RWPE1 (cell line): Measurements from ENCODE around the gene VAMP5.

Experiments used
- CTCF ChIA-PET: fragments of 350-600 bp; sonication (Branson Sonifier 250); formaldehyde crosslinking; extraction: SDS; loops from one replicate; lab custom pipeline; 2021; lab: Yijun Ruan, JAX
- POLR2A ChIA-PET: fragments of 400-600 bp; formaldehyde crosslinking; extraction: SDS; loops from one replicate; lab custom pipeline; 2020; ENCODE audit warnings: antibody characterized with exemption; ENCODE audit not compliant: low non-redundant PET; lab: Yijun Ruan, JAX
- DNase-seq: peaks from one replicate; pipeline ENCODE4 v3.0.0; 2012; ENCODE audit warnings: low spot score
- H3K27ac ChIP-seq: fragments of 450-650 bp; 2 replicates; pipeline ENCODE4 v1.5.1; 2017
- TF ChIP-seq, protein P1 (sequence below): fragments of 450-650 bp; conservative IDR thresholded peaks from 2 replicates; pipeline ENCODE4 v1.5.1; 2017; ENCODE audit warnings: low read depth, mild to moderate bottlenecking

The VAMP5 gene

DNA sequence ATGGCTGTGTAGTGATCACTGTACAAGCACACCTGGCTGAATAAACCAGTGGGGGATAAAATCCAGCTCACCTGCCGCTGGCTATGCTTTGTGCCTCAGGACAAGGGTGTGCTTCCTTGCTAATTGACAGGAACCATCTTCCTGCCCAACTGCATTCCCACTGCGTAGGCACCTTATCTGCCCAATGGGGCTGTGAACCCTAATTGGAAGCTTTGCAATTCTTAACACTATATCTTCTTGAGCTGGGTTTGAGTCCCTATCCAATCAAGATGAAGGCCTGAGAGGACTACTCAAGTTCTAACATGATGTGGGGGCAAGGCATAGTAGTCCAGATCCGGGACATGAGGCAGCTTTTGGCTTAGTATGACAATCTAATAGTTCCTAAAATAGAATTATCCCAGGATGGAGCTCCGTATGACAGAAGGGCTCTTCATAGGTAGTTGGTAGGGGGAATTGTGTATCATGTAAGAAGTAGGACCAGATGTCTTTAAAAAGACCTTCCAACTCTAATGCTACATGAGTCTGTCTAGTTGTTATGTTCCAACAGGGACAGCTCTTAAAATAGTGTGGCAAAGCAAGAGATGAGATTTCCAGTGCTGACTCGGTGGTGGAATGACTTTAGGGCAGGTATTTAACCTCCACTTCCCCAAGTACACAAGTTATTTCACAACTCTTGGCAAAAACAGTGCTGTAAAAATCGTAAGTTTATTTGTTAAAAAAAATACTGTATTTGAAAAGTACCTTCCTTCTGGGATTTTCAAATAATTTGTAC is 20.5 kb downstream of the VAMP5 start:
- TF ChIP-seq, protein P1, sequence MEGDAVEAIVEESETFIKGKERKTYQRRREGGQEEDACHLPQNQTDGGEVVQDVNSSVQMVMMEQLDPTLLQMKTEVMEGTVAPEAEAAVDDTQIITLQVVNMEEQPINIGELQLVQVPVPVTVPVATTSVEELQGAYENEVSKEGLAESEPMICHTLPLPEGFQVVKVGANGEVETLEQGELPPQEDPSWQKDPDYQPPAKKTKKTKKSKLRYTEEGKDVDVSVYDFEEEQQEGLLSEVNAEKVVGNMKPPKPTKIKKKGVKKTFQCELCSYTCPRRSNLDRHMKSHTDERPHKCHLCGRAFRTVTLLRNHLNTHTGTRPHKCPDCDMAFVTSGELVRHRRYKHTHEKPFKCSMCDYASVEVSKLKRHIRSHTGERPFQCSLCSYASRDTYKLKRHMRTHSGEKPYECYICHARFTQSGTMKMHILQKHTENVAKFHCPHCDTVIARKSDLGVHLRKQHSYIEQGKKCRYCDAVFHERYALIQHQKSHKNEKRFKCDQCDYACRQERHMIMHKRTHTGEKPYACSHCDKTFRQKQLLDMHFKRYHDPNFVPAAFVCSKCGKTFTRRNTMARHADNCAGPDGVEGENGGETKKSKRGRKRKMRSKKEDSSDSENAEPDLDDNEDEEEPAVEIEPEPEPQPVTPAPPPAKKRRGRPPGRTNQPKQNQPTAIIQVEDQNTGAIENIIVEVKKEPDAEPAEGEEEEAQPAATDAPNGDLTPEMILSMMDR, result no peak
- peak; percentile 48 for DNase-seq
- H3K27ac ChIP-seq, result 0 out of 2 replicates have a peak overlapping the region, but pooled peaks have one; percentile 66
- ChIA-PET POLR2A (interaction anchor here (0.6 kb wide), 1 partner anchor 66 kb away, joined by 3 read pairs; no protein-coding TSS in a partner anchor), CTCF (interaction anchor here (0.6 to 1.3 kb wide), 3 partner anchors 10 to 53 kb away, joined by 3 to 4 read pairs (median 3); no protein-coding TSS in a partner anchor)

DNA sequence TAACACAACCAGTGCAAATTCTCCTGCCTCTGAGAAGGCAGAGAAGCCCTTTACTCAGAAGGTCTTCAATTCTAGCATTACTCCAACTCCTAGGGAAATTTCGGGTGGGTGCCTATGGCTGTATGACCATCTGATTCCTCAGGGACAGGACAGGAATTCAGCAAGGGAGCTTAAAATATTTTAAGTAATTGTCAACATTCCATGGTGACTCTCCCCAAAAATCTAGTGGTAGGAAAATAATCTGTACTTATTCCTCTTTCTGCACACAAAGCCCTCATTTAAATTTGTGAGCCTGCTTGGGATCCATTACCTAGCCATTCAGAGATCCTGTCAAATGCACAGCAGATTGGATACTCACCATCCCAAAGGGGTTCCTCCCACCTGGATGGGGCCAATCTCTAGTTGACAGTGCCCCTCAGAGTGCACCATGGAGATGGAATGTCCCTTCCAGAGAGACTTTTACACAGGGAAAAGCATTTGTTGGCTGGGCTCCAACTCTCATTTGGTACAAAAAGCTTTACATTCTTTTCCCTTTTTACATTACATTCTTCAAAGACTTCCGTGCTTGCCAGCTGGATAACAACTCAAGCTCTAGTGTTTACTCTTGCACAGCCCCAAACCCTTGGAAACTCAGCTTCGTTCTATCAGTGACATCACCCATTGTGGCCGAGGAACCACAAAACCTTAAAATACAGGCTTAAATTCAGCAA is 21.3 kb downstream of the VAMP5 start:
- ChIA-PET CTCF (interaction anchor here (1.3 kb wide), 2 partner anchors 11 to 54 kb away, joined by 3 to 4 read pairs; no protein-coding TSS in a partner anchor), POLR2A (no interaction called here)
- no peak overlapping the region for H3K27ac ChIP-seq
- DNase-seq, result no peak
- TF ChIP-seq, protein P1, result no peak

DNA sequence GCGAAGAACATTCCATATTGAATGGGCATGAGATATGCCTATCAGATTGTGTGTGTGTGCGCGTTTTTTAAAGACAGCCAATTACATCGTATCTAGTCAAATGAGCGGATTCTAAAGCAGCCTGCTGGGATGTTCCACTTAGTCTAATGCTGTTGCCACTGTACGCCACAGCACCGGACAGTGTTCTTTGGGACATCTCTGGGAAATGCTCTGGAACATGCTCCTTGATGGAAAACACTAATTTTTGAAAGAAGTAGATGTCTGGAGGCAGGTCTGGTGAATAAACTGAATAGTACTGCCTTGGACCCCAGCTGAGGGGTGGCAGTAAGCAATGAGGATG is 21.9 kb downstream of the VAMP5 start:
- POLR2A ChIA-PET, result interaction anchor here (0.6 kb wide), 1 partner anchor 251 kb away, joined by 4 read pairs; no protein-coding TSS in a partner anchor
- CTCF ChIA-PET, result no interaction called here
- TF ChIP-seq, protein P1, result no peak
- DNase-seq, result no peak
- H3K27ac ChIP-seq, result no peak overlapping the region

DNA sequence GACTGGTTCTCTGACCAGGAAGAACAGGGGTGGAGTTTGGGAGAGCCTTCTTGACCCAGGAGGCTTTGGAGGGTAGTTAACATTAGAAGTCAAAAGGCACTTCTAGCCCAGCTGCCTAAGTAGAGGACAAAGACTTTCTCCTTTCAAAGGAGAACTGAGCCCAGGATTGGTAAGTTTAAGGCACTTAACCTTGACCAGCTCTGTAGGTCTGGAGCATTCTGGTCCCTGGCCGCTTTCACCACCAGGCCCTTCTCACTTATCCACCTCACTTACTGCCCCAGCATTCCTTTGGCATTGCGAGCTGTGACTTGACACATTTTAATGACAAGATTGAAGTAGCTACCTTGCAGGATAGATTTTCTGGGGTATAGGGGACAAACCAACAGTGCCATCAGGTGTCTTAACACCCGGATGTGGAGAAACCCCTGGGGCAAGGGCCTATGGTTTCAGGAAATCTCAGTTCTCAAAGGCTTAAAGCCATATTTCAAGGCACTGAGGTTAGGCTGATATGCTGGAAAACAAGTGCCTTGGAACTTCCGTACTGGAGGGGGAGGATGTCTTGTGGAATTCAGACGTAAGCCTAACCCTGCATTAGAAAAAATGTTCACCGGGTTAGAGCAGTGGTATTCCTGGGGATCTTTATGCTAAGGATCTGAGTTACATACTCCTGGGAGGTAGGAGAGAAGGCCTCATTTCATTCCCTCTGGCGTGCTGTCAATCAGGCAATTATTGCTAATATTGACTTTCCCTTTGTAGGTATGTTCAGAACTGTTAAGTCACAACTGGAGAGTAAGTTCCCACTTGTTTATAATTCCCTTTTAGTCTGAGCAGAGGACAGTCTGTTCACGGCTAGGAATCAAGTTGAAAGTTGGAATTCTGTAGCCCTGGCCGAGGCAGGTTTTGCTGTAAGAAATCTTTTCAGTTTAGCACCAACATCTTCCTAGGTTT is 23.3 kb downstream of the VAMP5 start:
- H3K27ac ChIP-seq, result no peak overlapping the region; the same call in 1 of the 2 replicates
- TF ChIP-seq, protein P1, result no peak
- ChIA-PET CTCF (interaction anchor here (0.6 to 0.7 kb wide), 2 partner anchors 26 to 57 kb away, joined by 3 to 5 read pairs; no protein-coding TSS in a partner anchor), POLR2A (interaction anchor here (0.7 kb wide), 1 partner anchor 189 kb away, joined by 6 read pairs; no protein-coding TSS in a partner anchor)
- DNase-seq, result no peak

DNA sequence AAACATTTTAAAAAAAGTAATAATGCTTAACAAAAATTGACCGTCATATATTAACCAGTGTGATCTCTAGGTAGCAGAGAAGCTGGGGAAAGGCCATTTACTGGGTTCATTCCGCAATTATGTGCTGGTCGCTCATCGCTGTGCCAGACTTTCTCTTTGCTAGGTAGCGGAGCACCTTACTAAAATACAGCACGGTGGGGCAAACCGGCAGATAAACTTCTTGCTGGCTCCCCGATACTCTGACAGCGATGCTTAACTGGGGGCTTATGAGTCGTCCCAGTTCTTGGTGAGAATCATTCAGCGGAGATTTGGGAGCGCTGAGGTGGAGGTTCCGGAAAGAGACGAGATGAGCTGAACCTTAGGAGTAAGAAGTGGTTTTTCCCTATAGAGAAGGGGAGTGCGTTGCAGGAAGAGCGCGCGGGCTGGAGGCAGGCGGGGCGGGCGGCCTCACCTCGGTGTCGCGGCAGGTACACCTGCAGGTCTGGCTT is 27.0 kb downstream of the VAMP5 start:
- peak overlapping the region; percentile 85 for H3K27ac ChIP-seq
- TF ChIP-seq, protein P1, result no peak
- ChIA-PET POLR2A (interaction anchor here (0.6 to 0.8 kb wide), 4 partner anchors 9 to 525 kb away, joined by 3 to 5 read pairs (median 4); partner anchors contain the start of genes TMEM150A and VAMP8), CTCF (interaction anchor here (0.7 kb wide), 1 partner anchor 419 kb away, joined by 4 read pairs; no protein-coding TSS in a partner anchor)
- peak; percentile 46 for DNase-seq
